SK-N-SH (cell line): Measurements from ENCODE around the gene RMI2. TPM values are rescaled to one million over a fixed set of nuclear protein-coding genes. Genes with fewer than 3 reads are reported as not detected.
"Not testable (repeated sequence)": the region's sequence is repeated elsewhere in the genome, so short reads cannot be mapped to it uniquely, and the experiment has no call there.

Source experiments
- CTCF ChIA-PET: fragments of 300-600, 350-600 bp; formaldehyde crosslinking; extraction: SDS; loops from one replicate; lab custom pipeline; 2021; lab: Yijun Ruan, JAX
- POLR2A ChIA-PET: fragments of 350-600 bp; sonication (Branson Sonifier 250); formaldehyde crosslinking; extraction: SDS; loops from one replicate; lab custom pipeline; 2020; ENCODE audit warnings: antibody characterized with exemption, inconsistent platforms; lab: Yijun Ruan, JAX
- DNase-seq: peaks from one replicate; pipeline ENCODE4 v3.0.0; 2012
- H2AFZ ChIP-seq: fragments of 200-600 bp; sonication (generic); 2 replicates; pipeline ENCODE4 v1.8.1; 2016; ENCODE audit warnings: antibody characterized with exemption, mild to moderate bottlenecking, low read depth
- H3F3A ChIP-seq: fragments of 200-600 bp; sonication (generic); replicated peaks from 2 replicates; pipeline ENCODE3; 2016; ENCODE audit warnings: antibody characterized with exemption, mild to moderate bottlenecking; ENCODE audit not compliant: insufficient read depth
- H3K27ac ChIP-seq, 2 experiments: fragments of 200-500 bp in 1 of 2; fragments of 200-600 bp in 1 of 2; sonication (Bioruptor generic) in 1 of 2; sonication (generic), shearing (Covaris generic) in 1 of 2; 2 replicates each; pipeline versions ENCODE4 v1.5.1 to v1.6.1; 2014 to 2016; ENCODE audit warnings: low read depth in 2 of 2, inconsistent platforms in 1 of 2, low read length in 1 of 2, mild to moderate bottlenecking in 1 of 2, mixed read lengths in 1 of 2
- H3K27me3 ChIP-seq: fragments of 200-600 bp; sonication (generic), shearing (Covaris generic); 2 replicates; pipeline ENCODE4 v1.6.1; 2016; ENCODE audit warnings: mixed run types; ENCODE audit not compliant: insufficient read depth
- H3K36me3 ChIP-seq, 2 experiments: fragments of 200-500 bp in 1 of 2; fragments of 200-600 bp in 1 of 2; sonication (Bioruptor generic) in 1 of 2; sonication (generic) in 1 of 2; replicated peaks in 1 of 2; 2 replicates each; pipeline versions ENCODE3 to v1.5.1; 2014 to 2016; ENCODE audit warnings: low read length in 1 of 2, mild to moderate bottlenecking in 1 of 2; ENCODE audit not compliant: insufficient read depth in 2 of 2, control insufficient read depth in 1 of 2
- H3K4me1 ChIP-seq, 2 experiments: fragments of 200-500 bp in 1 of 2; fragments of 200-600 bp in 1 of 2; sonication (Bioruptor generic) in 1 of 2; sonication (generic), shearing (Covaris generic) in 1 of 2; 2 replicates each; pipeline versions ENCODE4 v1.5.1 to v1.6.1; 2014 to 2016; ENCODE audit warnings: low read depth in 1 of 2, low read length in 1 of 2, mixed run types in 1 of 2; ENCODE audit not compliant: insufficient read depth in 2 of 2, control insufficient read depth in 1 of 2
- H3K4me2 ChIP-seq: fragments of 200-600 bp; sonication (generic), shearing (Covaris generic); 2 replicates; pipeline ENCODE4 v1.6.1; 2017; ENCODE audit warnings: mixed run types
- H3K4me3 ChIP-seq, 2 experiments: fragments of 200-500 bp in 1 of 2; fragments of 200-600 bp in 1 of 2; sonication (Bioruptor generic) in 1 of 2; sonication (generic), shearing (Covaris generic) in 1 of 2; 2 replicates each; pipeline versions ENCODE4 v1.5.1 to v1.8.1; 2014 to 2016; ENCODE audit warnings: low read depth in 2 of 2, inconsistent platforms in 1 of 2, low read length in 1 of 2, mild to moderate bottlenecking in 1 of 2, mixed read lengths in 1 of 2, moderate library complexity in 1 of 2
- H3K79me2 ChIP-seq: fragments of 200-600 bp; sonication (generic); 2 replicates; pipeline ENCODE4 v1.8.1; 2017; ENCODE audit warnings: mild to moderate bottlenecking; ENCODE audit not compliant: insufficient read depth
- H3K9ac ChIP-seq: fragments of 200-600 bp; sonication (generic); 2 replicates; pipeline ENCODE4 v1.6.1; 2017; ENCODE audit warnings: mixed run types
- H3K9me2 ChIP-seq: fragments of 200-600 bp; sonication (generic); 2 replicates; pipeline ENCODE4 v1.6.1; 2017; ENCODE audit warnings: mixed run types
- H3K9me3 ChIP-seq: fragments of 200-600 bp; sonication (generic); 2 replicates; pipeline ENCODE4 v1.6.1; 2017; ENCODE audit warnings: mixed run types, mild to moderate bottlenecking, moderate library complexity
- H4K20me1 ChIP-seq: fragments of 200-600 bp; sonication (generic); 2 replicates; pipeline ENCODE4 v1.6.1; 2017; ENCODE audit warnings: mild to moderate bottlenecking, mixed run types; ENCODE audit not compliant: insufficient read depth
- EZH2phosphoT487 ChIP-seq: fragments of 200-600 bp; sonication (generic); IDR thresholded peaks from 2 replicates; pipeline ENCODE4 v1.6.1; 2017; ENCODE audit warnings: low read depth, mixed run types, mild to moderate bottlenecking, antibody characterized with exemption, moderate library complexity, borderline replicate concordance
- FOXJ3 ChIP-seq: sonication (generic); formaldehyde crosslinking; IDR thresholded peaks from 2 replicates; pipeline ENCODE4 v1.5.1; 2020; ENCODE audit warnings: mild to moderate bottlenecking, missing genetic modification reagents
- JUND ChIP-seq: IDR thresholded peaks from 2 replicates; pipeline ENCODE4 v1.4.0; 2012
- MEF2A ChIP-seq: IDR thresholded peaks from 2 replicates; pipeline ENCODE4 v1.4.0; 2012; ENCODE audit warnings: low read depth, borderline replicate concordance
- MXI1 ChIP-seq: IDR thresholded peaks from 2 replicates; pipeline ENCODE4 v1.6.1; 2012; ENCODE audit warnings: mild to moderate bottlenecking, low read depth, low read length, improper control_type of control experiment
- NRF1 ChIP-seq: IDR thresholded peaks from 2 replicates; pipeline ENCODE4 v1.6.1; 2012; ENCODE audit warnings: low read depth, mild to moderate bottlenecking, low read length
- RCOR1 ChIP-seq: fragments of 150-350 bp; IDR thresholded peaks from 2 replicates; pipeline ENCODE4 v1.6.1; 2017; ENCODE audit warnings: antibody characterized with exemption, low read length
- RFX5 ChIP-seq: IDR thresholded peaks from 2 replicates; pipeline ENCODE4 v1.6.1; 2012; ENCODE audit warnings: mild to moderate bottlenecking, improper control_type of control experiment, low read length
- RXRA ChIP-seq: IDR thresholded peaks from 2 replicates; pipeline ENCODE4 v1.4.0; 2012; ENCODE audit warnings: low read depth, mild to moderate bottlenecking, borderline replicate concordance
- TAF1 ChIP-seq: IDR thresholded peaks from 2 replicates; pipeline ENCODE4 v1.6.1; 2012; ENCODE audit warnings: low read depth, mild to moderate bottlenecking, low read length, moderate library complexity, borderline replicate concordance
- TCF12 ChIP-seq: IDR thresholded peaks from 2 replicates; pipeline ENCODE4 v1.4.0; 2012
- USF1 ChIP-seq: IDR thresholded peaks from 2 replicates; pipeline ENCODE4 v1.4.0; 2012; ENCODE audit warnings: low read depth, borderline replicate concordance
- USF2 ChIP-seq: fragments of 150-350 bp; IDR thresholded peaks from 2 replicates; pipeline ENCODE4 v1.6.1; 2017; ENCODE audit warnings: antibody characterized with exemption, low read length, low read depth, borderline replicate concordance
- ZBTB33 ChIP-seq: IDR thresholded peaks from 2 replicates; pipeline ENCODE4 v1.4.0; 2012; ENCODE audit warnings: low read depth, borderline replicate concordance
- WGBS: methylation state at CpG from one replicate; pipeline ENCODE4 v1.1.6; 2017; ENCODE audit warnings: low lambda C conversion rate; 5-methylcytosine and 5-hydroxymethylcytosine counted together
- polyA plus RNA-seq, 3 experiments: library from polyadenylated mRNA; depleted of rRNA; stranded (reverse); fragments of >200 nt; gene quantifications; 2 replicates each; pipeline ENCODE4 v1.2.3, GENCODE V29; 2012
- TF ChIP-seq, protein P1 (sequence below): fragments of 150-350 bp; IDR thresholded peaks from 2 replicates; pipeline ENCODE4 v1.6.1; 2016; ENCODE audit warnings: mild to moderate bottlenecking, low read depth, low read length
- TF ChIP-seq, protein P2 (sequence below): IDR thresholded peaks from 2 replicates; pipeline ENCODE4; 2012

RMI2 gene
- polyA plus RNA-seq, 1 of the 3 experiments (the other 2 are of a cell fraction), result 8.5 TPM

- WGBS, result 79% methylated on average over 4 of the region's 4 CpGs
- Histone ChIP-seq H3K9me3 (no peaks in the 10 kb centered on the region), H2AFZ (no peak overlapping the region), H3K4me1 (no peaks in the 10 kb centered on the region), H3K36me3 (no peaks in the 10 kb centered on the region), H3K79me2 (no peaks in the 10 kb centered on the region), H3K27ac (no peak overlapping the region), H3K4me3 (no peak overlapping the region), H3K9ac (no peak overlapping the region), H3K27me3 (no peaks in the 10 kb centered on the region), H3K4me2 (no peak overlapping the region), H4K20me1 (no peaks in the 10 kb centered on the region), H3K9me2 (no peaks in the 10 kb centered on the region), H3F3A (no peaks in the 10 kb centered on the region)
- POLR2A ChIA-PET, result no interaction called here
- CTCF ChIA-PET, result interaction anchor here (1.2 to 2.6 kb wide), 4 partner anchors 9 to 410 kb away, joined by 3 to 7 read pairs (median 4); no protein-coding TSS in a partner anchor
- no peak for DNase-seq
- no peak for TF ChIP-seq MEF2A
- TF ChIP-seq RFX5, result no peak
These were observed 29.0 kb downstream of the RMI2 start for GRCh38 chr16:11374255-11374654.

- H3K27me3 ChIP-seq, result no peaks in the 10 kb centered on the region
- no peaks in the 10 kb centered on the region for H3K4me1 ChIP-seq
- H3K36me3 ChIP-seq, result no peaks in the 10 kb centered on the region
- H3K79me2 ChIP-seq, result no peaks in the 10 kb centered on the region
- H3K4me3 ChIP-seq, result no peak overlapping the region
- no peaks in the 10 kb centered on the region for H3K9me3 ChIP-seq
- no peaks in the 10 kb centered on the region for H4K20me1 ChIP-seq
- H3K27ac ChIP-seq, result no peak overlapping the region
- TF ChIP-seq MXI1 (no peak), USF2 (no peak), EZH2phosphoT487 (no peak), USF1 (no peak), MEF2A (no peak), TAF1 (no peak), JUND (no peak), RXRA (no peak), NRF1 (no peak), TCF12 (no peak), RCOR1 (no peak), ZBTB33 (no peak), FOXJ3 (CRISPR knock-in tag) (no peak)
- TF ChIP-seq, protein P1, sequence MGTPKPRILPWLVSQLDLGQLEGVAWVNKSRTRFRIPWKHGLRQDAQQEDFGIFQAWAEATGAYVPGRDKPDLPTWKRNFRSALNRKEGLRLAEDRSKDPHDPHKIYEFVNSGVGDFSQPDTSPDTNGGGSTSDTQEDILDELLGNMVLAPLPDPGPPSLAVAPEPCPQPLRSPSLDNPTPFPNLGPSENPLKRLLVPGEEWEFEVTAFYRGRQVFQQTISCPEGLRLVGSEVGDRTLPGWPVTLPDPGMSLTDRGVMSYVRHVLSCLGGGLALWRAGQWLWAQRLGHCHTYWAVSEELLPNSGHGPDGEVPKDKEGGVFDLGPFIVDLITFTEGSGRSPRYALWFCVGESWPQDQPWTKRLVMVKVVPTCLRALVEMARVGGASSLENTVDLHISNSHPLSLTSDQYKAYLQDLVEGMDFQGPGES, result no peak
- TF ChIP-seq, protein P2, sequence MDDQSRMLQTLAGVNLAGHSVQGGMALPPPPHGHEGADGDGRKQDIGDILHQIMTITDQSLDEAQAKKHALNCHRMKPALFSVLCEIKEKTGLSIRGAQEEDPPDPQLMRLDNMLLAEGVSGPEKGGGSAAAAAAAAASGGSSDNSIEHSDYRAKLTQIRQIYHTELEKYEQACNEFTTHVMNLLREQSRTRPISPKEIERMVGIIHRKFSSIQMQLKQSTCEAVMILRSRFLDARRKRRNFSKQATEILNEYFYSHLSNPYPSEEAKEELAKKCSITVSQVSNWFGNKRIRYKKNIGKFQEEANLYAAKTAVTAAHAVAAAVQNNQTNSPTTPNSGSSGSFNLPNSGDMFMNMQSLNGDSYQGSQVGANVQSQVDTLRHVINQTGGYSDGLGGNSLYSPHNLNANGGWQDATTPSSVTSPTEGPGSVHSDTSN, result no peak
- H2AFZ ChIP-seq, result no peak overlapping the region
- no peak for DNase-seq
- H3K4me2 ChIP-seq, result no peak overlapping the region
- CTCF ChIA-PET, result interaction anchor here (1.3 kb wide), 1 partner anchor 21 kb away, joined by 3 read pairs; no protein-coding TSS in a partner anchor
- H3F3A ChIP-seq, result no peaks in the 10 kb centered on the region
- WGBS, result 78% methylated on average over 3 of the region's 3 CpGs
- no peak overlapping the region for H3K9ac ChIP-seq
- POLR2A ChIA-PET, result no interaction called here
- no peaks in the 10 kb centered on the region for H3K9me2 ChIP-seq
These were observed 31.9 kb downstream of the RMI2 start for GRCh38 chr16:11377154-11377553.

- H3K27ac ChIP-seq, H2AFZ ChIP-seq, H3K9me3 ChIP-seq, H3F3A ChIP-seq, H3K9me2 ChIP-seq, H3K27me3 ChIP-seq, H3K9ac ChIP-seq, H3K4me3 ChIP-seq, H3K36me3 ChIP-seq, DNase-seq, H4K20me1 ChIP-seq, H3K4me1 ChIP-seq, POLR2A ChIA-PET, H3K4me2 ChIP-seq, H3K79me2 ChIP-seq: not testable (repeated sequence)
- 78% methylated on average over 5 of the region's 5 CpGs for WGBS
- CTCF ChIA-PET, result interaction anchor here (1.0 kb wide), 1 partner anchor 416 kb away, joined by 4 read pairs; no protein-coding TSS in a partner anchor
These were observed 33.7 kb downstream of the RMI2 start for GRCh38 chr16:11378951-11379350.
